Measurements from ENCODE around the gene STAT3.
"Not testable (repeated sequence)": the region's sequence is repeated elsewhere in the genome, so short reads cannot be mapped to it uniquely, and the experiment has no call there.

The STAT3 gene

DNA sequence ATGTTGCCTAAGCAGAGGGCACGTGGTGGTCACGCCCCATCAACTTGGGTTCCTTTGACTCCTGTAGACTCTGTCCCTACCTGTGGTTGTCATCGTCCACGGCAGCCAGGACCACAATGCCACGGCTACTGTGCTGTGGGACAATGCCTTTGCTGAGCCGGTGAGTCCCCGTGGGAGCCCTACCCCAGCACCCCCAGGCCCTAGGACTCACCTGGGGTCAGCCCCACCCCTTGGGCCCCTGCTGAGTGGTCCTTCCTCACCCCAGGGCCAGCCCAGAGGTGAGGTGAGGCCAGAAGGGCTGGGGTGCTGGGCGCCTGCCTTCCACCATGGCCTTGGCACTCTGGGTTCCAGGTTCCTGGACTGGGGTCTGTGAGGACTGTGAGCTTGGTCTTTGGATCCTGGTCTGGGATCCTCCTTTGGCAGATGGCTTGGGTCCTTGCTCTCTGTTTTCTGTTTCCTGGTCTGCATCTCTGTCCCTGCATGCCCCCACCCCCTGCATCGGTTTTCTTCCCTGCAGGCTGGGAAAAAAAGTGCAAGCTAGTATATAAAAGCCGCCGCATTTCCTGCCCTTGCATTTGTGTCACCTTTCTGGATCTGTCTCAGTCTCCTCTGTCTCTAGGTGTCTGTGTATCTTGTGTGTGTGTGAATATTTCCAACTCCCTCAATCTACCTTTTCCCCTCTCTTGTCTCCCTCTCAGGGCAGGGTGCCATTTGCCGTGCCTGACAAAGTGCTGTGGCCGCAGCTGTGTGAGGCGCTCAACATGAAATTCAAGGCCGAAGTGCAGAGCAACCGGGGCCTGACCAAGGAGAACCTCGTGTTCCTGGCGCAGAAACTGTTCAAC is 82.5 kb downstream of the STAT3 start:
- no peaks in the 10 kb centered on the region for H3F3A ChIP-seq (ENCODE audit: control insufficient read depth, insufficient read depth)
- H3K27ac ChIP-seq (ENCODE audit: low read depth, low read length): no peak overlapping the region
- no peaks in the 10 kb centered on the region for H4K20me1 ChIP-seq (ENCODE audit: control insufficient read depth, insufficient read depth, low read depth, low read length)
- no peaks in the 10 kb centered on the region for H3K36me3 ChIP-seq (ENCODE audit: control insufficient read depth, low read length)
- TF ChIP-seq EZH2phosphoT487 (IDR thresholded peaks at IDR 0.05; ENCODE audit: borderline replicate concordance, low read length): no peak
- TF ChIP-seq, protein P1, sequence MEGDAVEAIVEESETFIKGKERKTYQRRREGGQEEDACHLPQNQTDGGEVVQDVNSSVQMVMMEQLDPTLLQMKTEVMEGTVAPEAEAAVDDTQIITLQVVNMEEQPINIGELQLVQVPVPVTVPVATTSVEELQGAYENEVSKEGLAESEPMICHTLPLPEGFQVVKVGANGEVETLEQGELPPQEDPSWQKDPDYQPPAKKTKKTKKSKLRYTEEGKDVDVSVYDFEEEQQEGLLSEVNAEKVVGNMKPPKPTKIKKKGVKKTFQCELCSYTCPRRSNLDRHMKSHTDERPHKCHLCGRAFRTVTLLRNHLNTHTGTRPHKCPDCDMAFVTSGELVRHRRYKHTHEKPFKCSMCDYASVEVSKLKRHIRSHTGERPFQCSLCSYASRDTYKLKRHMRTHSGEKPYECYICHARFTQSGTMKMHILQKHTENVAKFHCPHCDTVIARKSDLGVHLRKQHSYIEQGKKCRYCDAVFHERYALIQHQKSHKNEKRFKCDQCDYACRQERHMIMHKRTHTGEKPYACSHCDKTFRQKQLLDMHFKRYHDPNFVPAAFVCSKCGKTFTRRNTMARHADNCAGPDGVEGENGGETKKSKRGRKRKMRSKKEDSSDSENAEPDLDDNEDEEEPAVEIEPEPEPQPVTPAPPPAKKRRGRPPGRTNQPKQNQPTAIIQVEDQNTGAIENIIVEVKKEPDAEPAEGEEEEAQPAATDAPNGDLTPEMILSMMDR (IDR thresholded peaks at IDR 0.05; ENCODE audit: low read depth, low read length, poor library complexity, severe bottlenecking): no peak
- no peak overlapping the region for H3K4me3 ChIP-seq (ENCODE audit: low read length)
- H3K9me3 ChIP-seq (ENCODE audit: control insufficient read depth, insufficient read depth, low read length): no peaks in the 10 kb centered on the region
- H3K4me2 ChIP-seq (ENCODE audit: low read length): no peak overlapping the region
- no peaks in the 10 kb centered on the region for H3K27me3 ChIP-seq (ENCODE audit: control insufficient read depth, low read length)
- no peaks in the 10 kb centered on the region for H3K4me1 ChIP-seq (ENCODE audit: control insufficient read depth, low read length)
- no peaks in the 10 kb centered on the region for H3K9me2 ChIP-seq (replicated peaks; ENCODE audit: control insufficient read depth, low read length)
- no peaks in the 10 kb centered on the region for H3K79me2 ChIP-seq (ENCODE audit: control insufficient read depth, low read length)

- H4K20me1 ChIP-seq (ENCODE audit: control insufficient read depth, insufficient read depth, low read depth, low read length); H3F3A ChIP-seq (ENCODE audit: control insufficient read depth, insufficient read depth); H3K36me3 ChIP-seq (ENCODE audit: control insufficient read depth, low read length); H3K27ac ChIP-seq (ENCODE audit: low read depth, low read length); H3K9me3 ChIP-seq (ENCODE audit: control insufficient read depth, insufficient read depth, low read length); H3K9me2 ChIP-seq (replicated peaks; ENCODE audit: control insufficient read depth, low read length); H3K4me2 ChIP-seq (ENCODE audit: low read length); H3K79me2 ChIP-seq (ENCODE audit: control insufficient read depth, low read length); H3K4me1 ChIP-seq (ENCODE audit: control insufficient read depth, low read length); H3K27me3 ChIP-seq (ENCODE audit: control insufficient read depth, low read length); H3K4me3 ChIP-seq (ENCODE audit: low read length): not testable (repeated sequence)
These were observed 83.3 kb downstream of the STAT3 start for GRCh38 chr17:42305031-42305330.

DNA sequence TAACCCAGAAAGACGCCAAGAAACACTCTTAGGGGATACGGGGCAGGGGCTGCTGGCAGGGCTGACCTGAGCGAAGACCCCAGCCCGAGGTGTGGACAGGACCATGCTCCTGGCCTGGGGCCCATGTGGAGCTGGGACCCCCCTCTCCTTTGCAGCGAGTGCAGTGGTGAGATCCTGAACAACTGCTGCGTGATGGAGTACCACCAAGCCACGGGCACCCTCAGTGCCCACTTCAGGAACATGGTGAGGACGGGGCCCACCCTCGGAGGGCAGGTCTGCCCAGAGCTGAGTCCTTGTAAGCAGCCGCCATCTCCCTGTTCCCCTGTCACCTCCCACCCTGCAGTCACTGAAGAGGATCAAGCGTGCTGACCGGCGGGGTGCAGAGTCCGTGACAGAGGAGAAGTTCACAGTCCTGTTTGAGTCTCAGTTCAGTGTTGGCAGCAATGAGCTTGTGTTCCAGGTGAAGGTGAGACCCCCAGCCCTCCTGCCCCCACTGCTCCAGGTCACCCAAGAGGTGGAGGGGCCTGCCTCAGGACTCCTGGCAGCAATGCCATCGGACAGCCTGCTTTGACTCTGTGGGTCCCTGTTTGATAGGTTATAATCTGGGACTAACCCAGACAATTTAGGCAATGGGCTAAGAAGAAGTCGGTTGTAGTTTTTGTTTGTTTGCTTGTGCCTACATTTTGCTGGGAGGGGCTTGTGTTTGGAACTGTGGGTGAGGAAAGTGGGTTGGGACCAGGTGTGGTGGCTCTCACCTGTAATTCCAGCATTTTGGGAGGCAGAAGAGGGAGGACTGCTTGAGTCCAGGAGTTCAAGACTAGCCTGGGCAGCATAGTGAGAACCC is 83.8 kb downstream of the STAT3 start:
- TF ChIP-seq EZH2phosphoT487 (IDR thresholded peaks at IDR 0.05; ENCODE audit: borderline replicate concordance, low read length): no peak
- TF ChIP-seq, protein P1 (IDR thresholded peaks at IDR 0.05; ENCODE audit: low read depth, low read length, poor library complexity, severe bottlenecking): no peak
- Histone ChIP-seq H3K79me2 (ENCODE audit: control insufficient read depth, low read length) (no peaks in the 10 kb centered on the region), H3K36me3 (ENCODE audit: control insufficient read depth, low read length) (no peaks in the 10 kb centered on the region), H3K27me3 (ENCODE audit: control insufficient read depth, low read length) (no peaks in the 10 kb centered on the region), H3K9me2 (replicated peaks; ENCODE audit: control insufficient read depth, low read length) (no peaks in the 10 kb centered on the region), H3K27ac (ENCODE audit: low read depth, low read length) (no peak overlapping the region), H3F3A (ENCODE audit: control insufficient read depth, insufficient read depth) (no peaks in the 10 kb centered on the region), H4K20me1 (ENCODE audit: control insufficient read depth, insufficient read depth, low read depth, low read length) (no peaks in the 10 kb centered on the region), H3K4me3 (ENCODE audit: low read length) (no peak overlapping the region), H3K9me3 (ENCODE audit: control insufficient read depth, insufficient read depth, low read length) (no peaks in the 10 kb centered on the region), H3K4me2 (ENCODE audit: low read length) (no peak overlapping the region), H3K4me1 (ENCODE audit: control insufficient read depth, low read length) (no peaks in the 10 kb centered on the region)

DNA sequence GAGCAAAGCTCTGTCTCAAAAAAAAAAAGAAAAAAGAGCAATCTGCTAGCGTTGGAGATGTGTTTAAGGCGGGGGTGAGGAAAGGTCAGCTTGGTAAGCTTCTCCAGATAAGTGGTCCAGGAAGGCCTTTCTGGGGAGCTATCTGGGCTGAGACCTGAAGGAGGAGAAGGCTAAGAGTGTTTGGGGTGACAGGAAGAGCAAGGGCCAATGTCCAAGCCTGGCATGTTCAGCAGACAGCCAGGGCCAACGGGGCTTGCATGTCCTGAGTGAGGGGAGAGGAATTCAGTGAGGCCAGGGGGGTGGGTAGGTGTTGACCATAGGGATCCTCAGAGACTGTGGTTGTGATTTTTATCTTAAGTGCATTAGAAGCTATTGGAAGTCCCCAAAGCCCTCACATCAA is 84.5 kb downstream of the STAT3 start:
- H3K9me3 ChIP-seq (ENCODE audit: control insufficient read depth, insufficient read depth, low read length): no peaks in the 10 kb centered on the region
- H3K27ac ChIP-seq (ENCODE audit: low read depth, low read length): no peak overlapping the region
- H3F3A ChIP-seq (ENCODE audit: control insufficient read depth, insufficient read depth): no peaks in the 10 kb centered on the region
- H3K79me2 ChIP-seq (ENCODE audit: control insufficient read depth, low read length): no peaks in the 10 kb centered on the region
- H3K27me3 ChIP-seq (ENCODE audit: control insufficient read depth, low read length): no peaks in the 10 kb centered on the region
- H3K4me2 ChIP-seq (ENCODE audit: low read length): no peak overlapping the region
- no peak overlapping the region for H3K4me3 ChIP-seq (ENCODE audit: low read length)
- H3K9me2 ChIP-seq (replicated peaks; ENCODE audit: control insufficient read depth, low read length): no peaks in the 10 kb centered on the region
- no peaks in the 10 kb centered on the region for H4K20me1 ChIP-seq (ENCODE audit: control insufficient read depth, insufficient read depth, low read depth, low read length)
- TF ChIP-seq EZH2phosphoT487 (IDR thresholded peaks at IDR 0.05; ENCODE audit: borderline replicate concordance, low read length): no peak
- TF ChIP-seq, protein P1 (IDR thresholded peaks at IDR 0.05; ENCODE audit: low read depth, low read length, poor library complexity, severe bottlenecking): no peak
- no peaks in the 10 kb centered on the region for H3K4me1 ChIP-seq (ENCODE audit: control insufficient read depth, low read length)
- no peaks in the 10 kb centered on the region for H3K36me3 ChIP-seq (ENCODE audit: control insufficient read depth, low read length)

All from DOHH2 (cell line).